ENCODE results near the gene ANKDD1B. TPM values are rescaled to one million over a fixed set of nuclear protein-coding genes. Genes with fewer than 3 reads are reported as not detected.

The ANKDD1B gene
- total and polyA plus RNA-seq, 2 of the 13 experiments (the other 11 are each of a cell fraction or from before 2014, with no cell fraction given) = 0.12 to 0.27 TPM

- DNase-seq (ENCODE audit: low spot score) = no peak
- WGBS (ENCODE audit: low lambda C conversion rate) = 6% methylated on average over 3 of the region's 3 CpGs
- Histone ChIP-seq H3K79me2 (ENCODE audit: insufficient read depth, low read length) (no peaks in the 10 kb centered on the region), H3K27me3 (ENCODE audit: control insufficient read depth in 1 of 2, insufficient read depth in 2 of 2, low read length in 2 of 2) (no peaks in the 10 kb centered on the region), H4K20me1 (ENCODE audit: insufficient read depth, low read length) (no peaks in the 10 kb centered on the region), H3K9ac (ENCODE audit: insufficient read depth, low read depth, low read length) (no peak overlapping the region), H2AFZ (ENCODE audit: low read length) (no peak overlapping the region), H3K4me3 (replicated peaks in 1 of 3; ENCODE audit: insufficient read depth in 1 of 3, low read depth in 2 of 3, low read length in 3 of 3) (no peak overlapping the region), H3K4me2 (ENCODE audit: low read depth, low read length) (no peak overlapping the region), H3K27ac (ENCODE audit: extremely low read length, insufficient read depth, low read length) (no peak overlapping the region), H3K9me3 (ENCODE audit: low read length) (no peaks in the 10 kb centered on the region), H3K36me3 (replicated peaks in 1 of 2; ENCODE audit: control insufficient read depth in 1 of 2, insufficient read depth in 2 of 2, low read length in 2 of 2) (no peaks in the 10 kb centered on the region), H3K4me1 (ENCODE audit: insufficient read depth, low read length) (no peaks in the 10 kb centered on the region)
- BruUV-seq (replicated peaks) = no TSS peak
- ChIA-PET CTCF (ENCODE audit: low intra/inter-chr PET ratio, low total read pairs) (no interaction called here), POLR2A (no interaction called here)
- TF ChIP-seq ATF7 (IDR thresholded peaks at IDR 0.05) (0 out of 2 replicates have a peak, but pooled peaks have one; percentile 18), ATF7 (CRISPR knock-in tag; IDR thresholded peaks at IDR 0.05) (no peak), CEBPB (IDR thresholded peaks at IDR 0.05; ENCODE audit: borderline replicate concordance, low read depth, low read length) (peak; percentile 36; the same call in 1 of the 2 replicates), CEBPG (CRISPR knock-in tag; IDR thresholded peaks at IDR 0.05) (peak; percentile 45; the same call in 1 of the 2 replicates), ZNF589 (CRISPR knock-in tag; conservative IDR thresholded peaks at IDR 0.05) (no peak)
- intact Hi-C loops (cut with micrococcal nuclease; ENCODE audit: unreplicated experiment) = no loop called here
- no peak for ATAC-seq
- no peak for FAIRE-seq
- in situ Hi-C loops (cut with HindIII; ENCODE audit: extremely low pct_ligation_motif_present, low pct_unique_long_range_greater_than_20kb) = no loop called here
Measured at GRCh38 chr5:75639535-75640311, 28.5 kb downstream of the ANKDD1B start.

DNA sequence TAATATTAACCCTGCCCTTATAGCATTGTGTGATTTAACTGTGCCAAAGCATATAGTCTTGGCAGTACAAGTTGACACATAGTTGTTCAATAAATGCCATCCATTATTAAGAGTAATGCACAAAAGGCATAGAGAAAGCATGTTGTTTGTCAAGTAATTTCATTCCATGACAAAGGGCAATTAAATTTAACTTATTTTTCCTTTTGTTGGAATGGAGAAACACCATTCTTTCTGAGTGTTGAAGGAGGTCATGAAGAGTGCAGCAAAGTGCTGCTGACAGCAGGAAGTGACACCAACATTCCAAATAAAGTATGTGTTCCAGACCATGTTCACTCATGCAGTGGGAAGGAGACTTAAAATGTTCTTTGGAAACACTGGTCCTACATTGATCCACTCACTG is 29.1 kb downstream of the ANKDD1B start:
- no peak overlapping the region for H3K27ac ChIP-seq (ENCODE audit: extremely low read length, insufficient read depth, low read length)
- in situ Hi-C loops (cut with HindIII; ENCODE audit: extremely low pct_ligation_motif_present, low pct_unique_long_range_greater_than_20kb) = no loop called here
- H3K4me2 ChIP-seq (ENCODE audit: low read depth, low read length) = no peak overlapping the region
- FAIRE-seq (no peak), ATAC-seq (no peak), DNase-seq (ENCODE audit: low spot score) (no peak)
- H3K9me3 ChIP-seq (ENCODE audit: low read length) = no peaks in the 10 kb centered on the region
- no peaks in the 10 kb centered on the region for H4K20me1 ChIP-seq (ENCODE audit: insufficient read depth, low read length)
- ChIA-PET CTCF (ENCODE audit: low intra/inter-chr PET ratio, low total read pairs) (no interaction called here), POLR2A (no interaction called here)
- no peaks in the 10 kb centered on the region for H3K27me3 ChIP-seq (ENCODE audit: control insufficient read depth in 1 of 2, insufficient read depth in 2 of 2, low read length in 2 of 2)
- H3K9ac ChIP-seq (ENCODE audit: insufficient read depth, low read depth, low read length) = no peak overlapping the region
- no peak overlapping the region for H3K4me3 ChIP-seq (replicated peaks in 1 of 3; ENCODE audit: insufficient read depth in 1 of 3, low read depth in 2 of 3, low read length in 3 of 3)
- no TSS peak for BruUV-seq (replicated peaks)
- H3K36me3 ChIP-seq (replicated peaks in 1 of 2; ENCODE audit: control insufficient read depth in 1 of 2, insufficient read depth in 2 of 2, low read length in 2 of 2) = no peaks in the 10 kb centered on the region
- no peak overlapping the region for H2AFZ ChIP-seq (ENCODE audit: low read length)
- H3K79me2 ChIP-seq (ENCODE audit: insufficient read depth, low read length) = no peaks in the 10 kb centered on the region
- intact Hi-C loops (cut with micrococcal nuclease; ENCODE audit: unreplicated experiment) = no loop called here
- no peaks in the 10 kb centered on the region for H3K4me1 ChIP-seq (ENCODE audit: insufficient read depth, low read length)
- TF ChIP-seq ZNF597 (CRISPR knock-in tag; IDR thresholded peaks at IDR 0.05) (no peak), FLYWCH1 (CRISPR knock-in tag; IDR thresholded peaks at IDR 0.05) (no peak), ZBTB20 (CRISPR knock-in tag; IDR thresholded peaks at IDR 0.05; ENCODE audit: borderline replicate concordance, low read depth) (no peak), GTF3A (CRISPR knock-in tag; conservative IDR thresholded peaks at IDR 0.05) (no peak), ZBTB14 (CRISPR knock-in tag; IDR thresholded peaks at IDR 0.05) (no peak), HNF4G (IDR thresholded peaks at IDR 0.05; ENCODE audit: borderline replicate concordance, low read depth, low read length) (no peak), HNF4G (CRISPR knock-in tag; IDR thresholded peaks at IDR 0.05; ENCODE audit: borderline replicate concordance, low read depth) (no peak), EZH2 (conservative IDR thresholded peaks at IDR 0.05; ENCODE audit: low read depth, low read length) (no peak), ZNF263 (CRISPR knock-in tag; IDR thresholded peaks at IDR 0.05) (no peak), RBM22 (optimal IDR thresholded peaks at IDR 0.05; ENCODE audit: low read length) (no peak), ZNF136 (CRISPR knock-in tag; IDR thresholded peaks at IDR 0.05; ENCODE audit: low read depth) (no peak)
